Activated CD4-positive, alpha-beta T cell treated with anti-CD3 and anti-CD28 coated beads for 36 hours (primary cell): ENCODE measurements around the gene ANKS1B. TPM values are rescaled to one million over a fixed set of nuclear protein-coding genes. Genes with fewer than 3 reads are reported as not detected.
"Not testable (repeated sequence)": the region's sequence is repeated elsewhere in the genome, so short reads cannot be mapped to it uniquely, and the experiment has no call there.

ENCODE experiments used
- ATAC-seq: fragments of 200-7000 bp; cut with Tn5 transposase; one replicate; pipeline ENCODE4 v1.10.0; 2021; ENCODE audit warnings: mild to moderate bottlenecking, moderate library complexity
- CTCF ChIA-PET: fragments of 350-600 bp; sonication (Branson Sonifier 250); formaldehyde crosslinking; loops from one replicate; lab custom pipeline; 2021; ENCODE audit warnings: antibody characterized with exemption; lab: Charles Lee
- POLR2A ChIA-PET: fragments of 350-600 bp; sonication (Branson Sonifier 250); formaldehyde crosslinking; loops from one replicate; lab custom pipeline; 2021; ENCODE audit warnings: antibody characterized with exemption, inconsistent platforms; lab: Charles Lee
- DNase-seq: peaks from one replicate; pipeline ENCODE4 v3.0.0-alpha.2; 2020
- H3K27ac Mint-ChIP-seq: one replicate; pipeline ENCODE4 v1.8.0; 2021; ENCODE audit warnings: mixed read lengths
- H3K27me3 Mint-ChIP-seq: one replicate; pipeline ENCODE4 v1.8.0; 2021; ENCODE audit warnings: mixed read lengths
- H3K36me3 Mint-ChIP-seq: one replicate; pipeline ENCODE4 v1.8.0; 2021; ENCODE audit warnings: low read depth, mixed read lengths
- H3K4me1 Mint-ChIP-seq: one replicate; pipeline ENCODE4 v1.8.0; 2021; ENCODE audit warnings: mixed read lengths
- H3K4me3 Mint-ChIP-seq: one replicate; pipeline ENCODE4 v1.8.0; 2021; ENCODE audit warnings: mild to moderate bottlenecking, moderate library complexity, mixed read lengths
- H3K9me3 Mint-ChIP-seq: one replicate; pipeline ENCODE4 v1.8.0; 2021; ENCODE audit warnings: low read depth, mixed read lengths
- intact Hi-C, 2 experiments: fragments of 100-400 bp; cut with DNase I in 1 of 2; cut with micrococcal nuclease in 1 of 2; formaldehyde crosslinking; loops; one replicate each; pipeline versions ENCODE4 v1.14.2 to v1.15.1; 2022 to 2024; cut with DNase I, micrococcal nuclease
- total RNA-seq, 2 experiments: library from RNA; stranded (reverse); gene quantifications; one replicate each; pipeline ENCODE4 v1.2.3, GENCODE V29; 2021

Gene ANKS1B
- total RNA-seq, 2 experiments from 2014 or later: 0.19 to 0.73 TPM

DNA sequence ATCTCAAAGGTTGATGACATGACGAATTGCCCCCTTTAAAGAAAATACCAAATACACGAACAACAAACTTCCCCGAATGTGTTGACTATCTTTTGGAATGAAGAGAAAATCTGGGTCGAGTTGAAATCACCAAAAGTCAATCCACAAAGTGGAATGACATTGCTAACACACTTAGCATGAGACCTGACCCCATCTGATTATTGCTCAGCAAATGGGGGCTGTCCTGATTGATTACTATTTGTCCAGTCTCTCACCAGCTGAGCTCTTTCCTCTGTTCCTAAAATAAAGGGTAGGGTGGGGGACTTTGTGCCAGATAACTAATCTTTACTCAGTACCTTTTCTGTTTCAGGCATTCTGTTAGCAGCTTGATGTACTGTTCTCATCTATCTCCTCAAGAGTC is 1116.2 kb downstream of the ANKS1B start:
- Mint-ChIP-seq H3K4me3 (no peak overlapping the region), H3K4me1 (peaks cover 3% of the 10 kb centered on the region), H3K27me3 (peaks cover 10% of the 10 kb centered on the region), H3K9me3 (no peaks in the 10 kb centered on the region), H3K36me3 (no peaks in the 10 kb centered on the region), H3K27ac (no peak overlapping the region)
- DNase-seq: no peak
- no peak for ATAC-seq
- POLR2A ChIA-PET: no interaction called here
- CTCF ChIA-PET: no interaction called here
- intact Hi-C loops: no loop called here

DNA sequence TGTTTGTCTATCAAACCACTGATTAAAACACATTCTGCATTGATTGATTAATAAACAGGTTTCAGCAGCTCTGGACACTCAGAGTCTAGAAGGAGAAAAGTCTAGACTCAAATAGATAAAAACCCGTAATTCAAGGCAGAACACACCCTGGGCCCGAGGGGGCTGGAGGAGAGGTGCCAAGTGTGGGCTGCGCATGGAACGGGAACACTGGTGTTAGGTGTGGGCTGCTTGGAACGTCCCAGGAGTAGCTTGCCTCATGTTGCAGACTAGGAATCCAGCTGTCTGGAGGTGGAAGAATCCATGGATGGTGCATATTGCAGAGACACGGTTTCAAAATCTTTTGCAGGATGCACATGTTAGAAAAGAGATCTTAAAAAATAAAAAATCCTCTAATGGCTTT is 1116.7 kb downstream of the ANKS1B start:
- no peaks in the 10 kb centered on the region for H3K36me3 Mint-ChIP-seq
- CTCF ChIA-PET: no interaction called here

DNA sequence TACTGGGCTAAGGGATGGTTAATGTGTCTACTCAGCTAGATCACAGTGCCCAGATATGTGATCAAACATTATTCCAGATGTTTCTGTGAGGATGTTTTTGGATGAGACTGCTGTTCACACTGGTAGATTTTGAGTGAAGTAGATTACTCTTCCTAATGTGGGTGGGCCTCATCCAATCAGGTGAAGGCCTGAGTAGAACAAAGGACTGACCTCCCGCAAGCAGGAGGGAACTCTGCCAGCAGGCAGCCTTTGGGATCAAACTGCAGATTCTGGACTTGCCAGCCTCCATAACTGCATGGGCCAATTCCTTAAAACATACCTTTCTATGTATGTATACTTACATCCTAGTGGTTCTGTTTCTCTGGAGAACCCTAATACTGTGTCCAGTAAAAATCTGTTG is 1120.4 kb downstream of the ANKS1B start:
- no peak overlapping the region for H3K27ac Mint-ChIP-seq
- CTCF ChIA-PET: no interaction called here
- intact Hi-C loops: no loop called here
- no peaks in the 10 kb centered on the region for H3K9me3 Mint-ChIP-seq
- DNase-seq (no peak), ATAC-seq (no peak)
- peaks cover 2% of the 10 kb centered on the region for H3K27me3 Mint-ChIP-seq
- H3K36me3 Mint-ChIP-seq: no peaks in the 10 kb centered on the region
- POLR2A ChIA-PET: no interaction called here
- H3K4me3 Mint-ChIP-seq: no peak overlapping the region
- no peaks in the 10 kb centered on the region for H3K4me1 Mint-ChIP-seq

More for the DNA sequence above, 1116.7 kb downstream of the ANKS1B start:
- ATAC-seq: no peak
- POLR2A ChIA-PET: no interaction called here
- H3K27ac Mint-ChIP-seq: no peak overlapping the region
- DNase-seq: no peak
- H3K9me3 Mint-ChIP-seq: no peaks in the 10 kb centered on the region
- H3K27me3 Mint-ChIP-seq: peaks cover 10% of the 10 kb centered on the region
- H3K4me1 Mint-ChIP-seq: peaks cover 3% of the 10 kb centered on the region
- intact Hi-C loops: no loop called here
- no peak overlapping the region for H3K4me3 Mint-ChIP-seq

GRCh38 chr12:98863167-98863566 is 1121.6 kb downstream of the ANKS1B start:
- Mint-ChIP-seq H3K9me3 (no peaks in the 10 kb centered on the region), H3K27ac (no peak overlapping the region), H3K27me3 (peaks cover 2% of the 10 kb centered on the region), H3K4me1 (no peaks in the 10 kb centered on the region), H3K36me3 (no peaks in the 10 kb centered on the region), H3K4me3 (no peak overlapping the region)
- POLR2A ChIA-PET: no interaction called here
- CTCF ChIA-PET: no interaction called here
- intact Hi-C loops: no loop called here
- no peak for DNase-seq
- no peak for ATAC-seq

DNA sequence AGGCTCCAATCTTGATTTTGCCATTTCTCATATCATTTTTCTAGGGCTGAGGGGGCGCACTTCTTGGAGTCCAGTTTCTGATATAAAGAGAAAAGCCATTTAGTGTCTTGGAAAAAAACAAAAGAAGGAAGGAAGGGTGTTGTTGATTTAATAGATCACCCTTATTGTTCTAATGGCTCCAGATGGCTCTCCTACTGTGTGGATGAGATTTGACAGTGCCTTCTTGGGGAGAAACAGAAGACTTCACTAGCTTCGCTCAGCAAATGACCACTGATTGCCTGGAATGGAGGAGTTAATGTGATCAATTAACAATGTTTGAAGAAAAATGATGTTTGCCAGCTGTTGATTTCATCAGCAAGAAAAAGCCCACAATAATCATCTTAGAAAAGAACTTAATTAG is 1123.5 kb downstream of the ANKS1B start:
- H3K4me1 Mint-ChIP-seq: no peaks in the 10 kb centered on the region
- intact Hi-C loops: no loop called here
- H3K27ac Mint-ChIP-seq: no peak overlapping the region
- CTCF ChIA-PET: interaction anchor here (1.3 kb wide), 1 partner anchor 295 kb away, joined by 3 read pairs; no protein-coding TSS in a partner anchor
- peaks cover 2% of the 10 kb centered on the region for H3K27me3 Mint-ChIP-seq
- H3K9me3 Mint-ChIP-seq: no peaks in the 10 kb centered on the region
- no peaks in the 10 kb centered on the region for H3K36me3 Mint-ChIP-seq
- no peak for ATAC-seq
- POLR2A ChIA-PET: no interaction called here
- no peak for DNase-seq
- no peak overlapping the region for H3K4me3 Mint-ChIP-seq

DNA sequence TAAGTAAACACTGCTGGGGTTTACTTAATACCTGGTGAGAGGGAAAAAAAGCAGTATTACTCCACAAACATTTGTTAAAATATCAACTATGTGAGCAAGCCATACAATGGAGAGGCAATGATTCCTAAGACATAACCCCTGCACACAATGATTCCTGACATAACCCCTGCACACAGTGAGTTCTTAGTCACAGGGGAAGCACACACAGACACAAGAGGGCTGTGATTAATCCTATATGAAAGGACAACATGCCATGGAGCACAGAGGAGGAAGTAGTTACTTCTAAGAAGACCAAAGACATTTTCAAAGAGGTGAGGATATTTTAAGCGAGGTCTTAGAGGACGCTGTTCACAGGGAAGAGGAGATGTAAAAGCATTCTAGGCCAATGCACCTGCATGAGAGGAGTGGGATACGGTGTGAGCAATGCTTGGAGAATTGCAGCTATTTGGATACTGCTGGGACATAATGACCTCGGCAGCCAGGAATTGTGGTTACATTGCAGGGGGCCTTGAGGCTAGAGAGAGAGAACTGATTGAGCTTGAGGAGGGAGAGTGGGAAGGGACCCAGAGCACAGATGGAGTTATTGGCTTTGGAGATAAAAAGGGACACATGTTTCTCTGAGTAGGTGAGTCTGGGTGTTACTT is 1127.7 kb downstream of the ANKS1B start:
- Mint-ChIP-seq H3K36me3 (no peaks in the 10 kb centered on the region), H3K4me1 (no peaks in the 10 kb centered on the region), H3K4me3 (no peak overlapping the region), H3K9me3 (no peaks in the 10 kb centered on the region), H3K27me3 (peaks cover 8% of the 10 kb centered on the region), H3K27ac (no peak overlapping the region)
- no peak for ATAC-seq
- DNase-seq: no peak
- intact Hi-C loops: no loop called here
- ChIA-PET POLR2A (no interaction called here), CTCF (no interaction called here)

DNA sequence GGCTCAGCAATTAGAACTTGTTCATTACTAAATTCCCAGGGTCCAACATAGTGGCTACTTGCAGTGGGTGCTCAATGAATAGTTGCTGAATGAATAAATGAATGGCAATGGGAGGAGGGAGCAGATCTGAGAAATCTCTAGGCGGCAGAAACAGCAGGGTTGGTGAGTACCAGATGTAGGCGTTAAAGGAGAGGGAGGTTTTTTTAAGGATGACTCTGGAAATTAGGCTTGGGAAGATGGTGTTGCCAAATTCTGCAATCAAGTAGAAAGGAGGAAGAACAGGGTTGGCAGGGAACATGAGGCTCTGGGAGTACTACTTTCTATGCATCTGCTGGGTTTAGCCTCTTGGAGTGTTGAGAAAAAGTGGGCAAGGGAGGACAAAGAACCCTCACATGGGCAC is 1132.6 kb downstream of the ANKS1B start:
- no peak overlapping the region for H3K27ac Mint-ChIP-seq
- no peak for ATAC-seq
- no peak overlapping the region for H3K4me3 Mint-ChIP-seq
- ChIA-PET CTCF (interaction anchor here (0.7 kb wide), 2 partner anchors 149 to 164 kb away, joined by 3 read pairs; no protein-coding TSS in a partner anchor), POLR2A (no interaction called here)
- DNase-seq: no peak
- intact Hi-C loops: no loop called here
- H3K4me1 Mint-ChIP-seq: no peaks in the 10 kb centered on the region
- H3K36me3 Mint-ChIP-seq: no peaks in the 10 kb centered on the region
- H3K9me3 Mint-ChIP-seq: no peaks in the 10 kb centered on the region
- H3K27me3 Mint-ChIP-seq: peaks cover 17% of the 10 kb centered on the region

DNA sequence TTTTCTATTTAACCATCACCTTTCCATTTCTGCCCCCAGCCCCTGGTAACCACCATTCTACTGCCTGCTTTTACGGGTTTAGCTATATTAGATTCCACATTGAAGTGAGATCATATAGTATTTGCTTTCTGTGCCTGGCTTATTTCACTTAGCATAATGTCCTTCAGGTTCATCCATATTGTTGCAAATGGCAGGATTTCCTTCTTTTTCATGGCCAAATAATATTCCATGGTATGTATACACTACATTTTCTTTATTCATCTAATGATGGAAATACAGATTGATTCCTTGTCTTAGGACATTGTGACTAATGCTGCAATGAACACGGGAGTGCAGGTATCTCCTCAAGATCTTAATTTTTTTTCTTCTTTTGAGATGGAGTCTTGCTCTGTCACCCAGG is 1137.5 kb downstream of the ANKS1B start:
- intact Hi-C loops: no loop called here
- H3K4me3 Mint-ChIP-seq: no peak overlapping the region
- ChIA-PET CTCF (interaction anchor here (1.0 kb wide), 1 partner anchor 28 kb away, joined by 3 read pairs; no protein-coding TSS in a partner anchor), POLR2A (no interaction called here)
- H3K4me1 Mint-ChIP-seq: no peaks in the 10 kb centered on the region
- no peak overlapping the region for H3K27ac Mint-ChIP-seq
- DNase-seq (no peak), ATAC-seq (no peak)
- peaks cover 16% of the 10 kb centered on the region for H3K27me3 Mint-ChIP-seq
- H3K9me3 Mint-ChIP-seq: no peaks in the 10 kb centered on the region
- H3K36me3 Mint-ChIP-seq: no peaks in the 10 kb centered on the region

GRCh38 chr12:98845957-98846356 is 1138.8 kb downstream of the ANKS1B start:
- Mint-ChIP-seq H3K4me3 (no peak overlapping the region), H3K9me3 (no peaks in the 10 kb centered on the region), H3K36me3 (no peaks in the 10 kb centered on the region), H3K27me3 (peaks cover 12% of the 10 kb centered on the region), H3K4me1 (no peaks in the 10 kb centered on the region), H3K27ac (no peak overlapping the region)
- ChIA-PET CTCF (no interaction called here), POLR2A (no interaction called here)
- ATAC-seq (no peak), DNase-seq (no peak)
- intact Hi-C loops: no loop called here

DNA sequence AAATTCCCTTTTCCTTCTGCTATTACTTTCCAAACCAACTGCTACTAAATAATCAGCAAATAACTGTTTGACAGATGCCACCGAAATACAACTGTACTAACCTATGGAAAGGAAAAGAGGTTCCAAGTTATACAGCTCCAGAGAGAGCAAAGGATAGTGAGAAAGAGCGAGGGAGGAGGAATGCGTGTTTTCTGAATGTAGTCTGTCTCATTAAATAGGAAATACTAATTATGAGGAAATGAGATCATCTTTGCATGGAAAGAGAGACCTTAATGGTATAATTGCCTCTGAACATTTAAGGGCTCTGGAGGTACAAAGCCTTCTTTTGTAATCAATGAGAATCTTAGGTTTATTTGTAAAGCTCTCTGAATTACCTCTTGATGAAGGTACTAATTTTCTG is 1144.4 kb downstream of the ANKS1B start:
- intact Hi-C loops: no loop called here
- ATAC-seq: no peak
- Mint-ChIP-seq H3K27me3 (peaks cover 22% of the 10 kb centered on the region), H3K27ac (no peak overlapping the region), H3K36me3 (no peaks in the 10 kb centered on the region), H3K4me3 (no peak overlapping the region), H3K9me3 (no peaks in the 10 kb centered on the region), H3K4me1 (no peaks in the 10 kb centered on the region)
- CTCF ChIA-PET: interaction anchor here (0.7 to 1.4 kb wide), 3 partner anchors 20 to 379 kb away, joined by 3 to 4 read pairs (median 3); no protein-coding TSS in a partner anchor
- no peak for DNase-seq
- POLR2A ChIA-PET: no interaction called here

DNA sequence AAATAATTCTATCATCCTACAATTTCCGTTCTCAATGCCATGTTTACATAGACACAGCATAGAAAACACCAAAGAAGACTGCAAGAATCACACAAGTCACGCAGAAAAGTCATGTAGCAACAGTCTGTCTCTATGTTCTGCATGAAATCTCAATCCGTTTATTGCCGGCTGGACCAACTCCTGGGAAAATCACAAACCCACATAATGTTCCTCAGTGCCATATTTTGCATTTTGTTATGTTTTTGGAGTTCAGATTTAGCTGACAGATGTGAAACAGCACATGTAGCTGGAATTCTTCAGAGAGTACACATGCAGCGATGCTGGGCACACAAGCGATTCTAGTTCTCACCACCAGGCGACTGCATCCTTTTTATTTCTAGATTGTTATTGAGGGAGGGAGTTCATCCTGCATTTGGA is 1146.5 kb downstream of the ANKS1B start:
- DNase-seq: no peak
- Mint-ChIP-seq H3K9me3 (no peaks in the 10 kb centered on the region), H3K27me3 (peaks cover 28% of the 10 kb centered on the region), H3K27ac (no peak overlapping the region), H3K4me1 (no peaks in the 10 kb centered on the region), H3K4me3 (no peak overlapping the region), H3K36me3 (no peaks in the 10 kb centered on the region)
- ChIA-PET CTCF (interaction anchor here (1.1 kb wide), 1 partner anchor 111 kb away, joined by 3 read pairs; no protein-coding TSS in a partner anchor), POLR2A (no interaction called here)
- ATAC-seq: no peak
- intact Hi-C loops: no loop called here

DNA sequence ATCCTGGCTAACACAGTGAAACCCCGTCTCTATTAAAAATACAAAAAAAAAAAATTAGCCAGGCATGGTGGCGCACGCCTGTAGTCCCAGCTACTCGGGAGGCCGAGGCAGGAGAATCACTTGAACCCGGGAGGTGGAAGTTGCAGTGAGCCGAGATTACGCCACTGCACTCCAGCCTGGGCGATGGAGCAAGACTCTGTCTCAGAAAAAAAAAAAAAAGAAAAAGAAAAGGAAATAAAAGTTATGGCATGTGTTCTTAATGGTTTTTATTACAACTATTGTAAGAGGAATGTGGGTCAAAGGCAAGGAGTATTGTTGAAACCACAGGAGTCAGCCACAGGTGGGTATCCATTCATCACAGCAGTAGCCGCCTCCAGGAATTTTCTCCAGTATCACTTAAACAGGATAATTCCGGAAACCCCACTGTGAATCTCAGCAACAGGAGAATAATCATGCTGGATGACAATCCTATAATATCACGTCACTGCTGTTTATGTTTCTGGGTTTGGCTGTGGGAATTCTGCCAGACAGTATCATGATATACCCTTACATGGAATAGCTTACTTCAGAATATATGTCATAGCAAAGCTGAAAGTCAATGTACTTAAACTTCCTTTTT is 1147.5 kb downstream of the ANKS1B start:
- DNase-seq, H3K9me3 Mint-ChIP-seq, intact Hi-C loops, H3K4me1 Mint-ChIP-seq, H3K27ac Mint-ChIP-seq, POLR2A ChIA-PET, ATAC-seq, H3K36me3 Mint-ChIP-seq, H3K4me3 Mint-ChIP-seq: not testable (repeated sequence)
- CTCF ChIA-PET: interaction anchor here (0.6 to 1.1 kb wide), 2 partner anchors 110 to 111 kb away, joined by 3 read pairs; no protein-coding TSS in a partner anchor
- H3K27me3 Mint-ChIP-seq: peaks cover 34% of the 10 kb centered on the region
